Ascending aorta (tissue), 2 donors: ENCODE data around the gene TMEM269. TPM values are rescaled to one million over a fixed set of nuclear protein-coding genes. Genes with fewer than 3 reads are reported as not detected.

Source experiments
- DNase-seq, 2 donors: peaks; one replicate each; pipeline ENCODE4 v3.0.0-alpha.2; 2019; ENCODE audit warnings: low spot score in 2 of 2
- H3K27ac ChIP-seq, 2 donors: fragments of 200-600 bp; sonication (generic); one replicate each; pipeline ENCODE4 v1.5.1; 2016 to 2017; ENCODE audit warnings: mild to moderate bottlenecking in 1 of 2
- H3K27me3 ChIP-seq: fragments of 200-600 bp; sonication (generic); one replicate; pipeline ENCODE4 v1.5.1; 2017
- H3K36me3 ChIP-seq, 2 donors: fragments of 200-600 bp; sonication (generic); one replicate each; pipeline ENCODE4 v1.5.1; 2016
- H3K4me1 ChIP-seq, 2 donors: fragments of 200-600 bp; sonication (generic); one replicate each; pipeline ENCODE4 v1.5.1; 2016 to 2017; ENCODE audit warnings: mild to moderate bottlenecking in 1 of 2
- H3K4me3 ChIP-seq, 2 donors: fragments of 200-600 bp; sonication (generic); one replicate each; pipeline ENCODE4 v1.5.1; 2016 to 2017; ENCODE audit warnings: mild to moderate bottlenecking in 1 of 2
- H3K9me3 ChIP-seq, 2 donors: fragments of 200-600 bp; sonication (generic); one replicate each; pipeline ENCODE4 v1.5.1; 2016
- intact Hi-C: fragments of 100-400 bp; cut with DNase I; formaldehyde crosslinking; loops from one replicate; pipeline ENCODE4 v1.15.1; 2023
- total RNA-seq: library from RNA; depleted of rRNA; stranded (reverse); fragments of >200 nt; gene quantifications from one replicate; pipeline ENCODE4 v1.1.0, GENCODE V29; 2016
- TF ChIP-seq, protein P1 (sequence below), 3 experiments: fragments of 200-600 bp in 2 of 3; fragments of 450-650 bp in 1 of 3; sonication (generic) in 2 of 3; IDR thresholded peaks; one replicate each; pipeline ENCODE4 v1.5.1; 2016 to 2019; ENCODE audit warnings: antibody characterized with exemption in 3 of 3, mild to moderate bottlenecking in 1 of 3, moderate library complexity in 1 of 3

Gene TMEM269
- total RNA-seq, 1 donor from 2014 or later = not detected

DNA sequence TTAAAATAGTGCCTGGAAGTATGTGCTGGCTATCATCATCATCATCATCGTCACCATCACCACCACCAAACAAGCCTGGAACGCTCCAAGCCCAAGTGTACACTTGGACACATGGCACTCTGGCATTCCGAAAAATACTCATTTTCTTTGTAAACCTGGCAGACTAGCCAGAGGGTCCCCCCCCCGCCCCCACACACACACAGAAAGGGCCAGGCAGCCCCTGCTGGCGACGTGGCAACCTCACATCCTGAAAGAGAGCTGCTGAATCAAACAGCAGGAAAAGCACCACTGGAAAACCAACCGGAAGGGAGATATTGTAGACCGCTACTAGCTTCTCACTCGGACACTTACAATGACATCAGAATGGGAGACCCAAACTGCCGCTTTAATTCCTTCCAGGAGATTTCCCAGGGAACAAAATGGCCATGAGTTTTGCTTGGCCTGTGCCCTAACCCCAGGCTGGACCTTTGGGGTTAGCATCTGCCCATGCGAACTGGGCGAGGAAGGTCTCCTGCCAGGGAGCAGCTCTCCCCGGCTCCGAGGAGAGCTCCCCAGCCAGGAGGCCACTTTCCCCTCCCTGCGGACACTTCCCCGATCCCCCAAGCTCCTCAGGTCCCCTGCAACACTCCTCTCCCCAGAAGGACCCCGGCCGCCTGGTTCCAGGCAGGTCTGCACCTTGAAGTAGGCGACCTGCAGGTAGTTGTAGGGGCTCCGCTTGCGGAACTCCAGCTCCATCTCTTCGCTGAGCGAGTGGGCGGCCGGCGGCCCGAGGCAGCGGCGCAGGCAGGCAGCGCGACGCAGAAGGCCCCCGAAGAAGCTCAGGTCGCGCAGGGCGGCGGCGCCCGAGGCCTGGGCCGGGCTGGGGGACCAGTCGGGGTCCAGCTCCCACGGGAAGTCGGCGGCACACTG is 18.7 kb upstream of the TMEM269 start:
- intact Hi-C loops = loop anchor here (2.0 to 5.0 kb wide), 7 partner anchors 83 to 434 kb away; partner anchors contain the start of genes CFAP57, EBNA1BP2, PPCS and PPIH
- Histone ChIP-seq H3K27me3 (no peaks in the 10 kb centered on the region), H3K36me3 (peaks cover 0 to 11% of the 10 kb centered on the region in 2 donors), H3K4me1 (peaks cover 0 to 19% of the 10 kb centered on the region in 2 donors), H3K4me3 (peak overlapping the region; percentile 86 to 88), H3K27ac (peak overlapping the region; percentile 84 to 90), H3K9me3 (no peaks in the 10 kb centered on the region)
- DNase-seq = no peak
- TF ChIP-seq, protein P1, sequence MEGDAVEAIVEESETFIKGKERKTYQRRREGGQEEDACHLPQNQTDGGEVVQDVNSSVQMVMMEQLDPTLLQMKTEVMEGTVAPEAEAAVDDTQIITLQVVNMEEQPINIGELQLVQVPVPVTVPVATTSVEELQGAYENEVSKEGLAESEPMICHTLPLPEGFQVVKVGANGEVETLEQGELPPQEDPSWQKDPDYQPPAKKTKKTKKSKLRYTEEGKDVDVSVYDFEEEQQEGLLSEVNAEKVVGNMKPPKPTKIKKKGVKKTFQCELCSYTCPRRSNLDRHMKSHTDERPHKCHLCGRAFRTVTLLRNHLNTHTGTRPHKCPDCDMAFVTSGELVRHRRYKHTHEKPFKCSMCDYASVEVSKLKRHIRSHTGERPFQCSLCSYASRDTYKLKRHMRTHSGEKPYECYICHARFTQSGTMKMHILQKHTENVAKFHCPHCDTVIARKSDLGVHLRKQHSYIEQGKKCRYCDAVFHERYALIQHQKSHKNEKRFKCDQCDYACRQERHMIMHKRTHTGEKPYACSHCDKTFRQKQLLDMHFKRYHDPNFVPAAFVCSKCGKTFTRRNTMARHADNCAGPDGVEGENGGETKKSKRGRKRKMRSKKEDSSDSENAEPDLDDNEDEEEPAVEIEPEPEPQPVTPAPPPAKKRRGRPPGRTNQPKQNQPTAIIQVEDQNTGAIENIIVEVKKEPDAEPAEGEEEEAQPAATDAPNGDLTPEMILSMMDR (IDR thresholded peaks at IDR 0.05) = peak in 2 of 3 experiments; percentile 36 to 42

DNA sequence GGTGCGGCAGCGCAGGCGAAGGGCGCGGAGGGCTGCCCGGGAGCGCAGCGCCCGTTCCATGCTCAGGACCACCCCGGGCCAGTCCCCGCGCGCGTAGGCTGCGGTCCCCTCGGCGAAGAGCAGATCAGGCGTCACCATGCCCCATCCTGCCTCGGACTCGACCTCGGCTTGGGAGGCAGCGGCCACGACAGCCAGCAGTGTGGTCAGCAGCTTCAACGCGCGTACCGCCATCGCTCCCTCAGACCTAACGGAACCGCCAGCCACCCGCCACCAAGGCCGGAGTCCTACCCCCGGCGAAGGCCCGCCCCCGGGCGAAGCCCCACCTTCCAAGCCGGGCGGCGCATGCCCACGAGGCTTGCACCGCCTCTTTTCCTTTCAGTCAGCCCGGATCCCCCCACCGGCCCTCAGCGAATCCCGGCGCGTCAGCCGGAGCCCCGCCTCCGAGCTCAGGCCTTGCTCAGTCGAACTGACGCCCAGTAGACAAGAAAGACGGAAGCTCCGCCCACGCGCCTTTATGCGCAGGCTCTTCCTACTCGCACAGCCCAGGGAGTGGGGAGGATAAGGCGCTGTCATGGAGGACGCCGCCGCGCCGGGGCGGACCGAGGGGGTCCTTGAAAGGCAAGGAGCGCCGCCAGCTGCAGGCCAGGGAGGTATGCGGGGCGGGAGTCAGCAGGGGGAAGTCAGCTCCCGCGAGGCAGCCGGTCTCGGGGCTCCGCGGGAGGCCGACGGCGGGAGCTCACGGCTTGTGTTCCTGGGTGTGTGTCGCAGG is 17.9 kb upstream of the TMEM269 start, which contains the start of the genes C1orf50 and P3H1:
C1orf50 (plus strand) TSS at position 509 of the 769 bp plus-strand sequence; CDS start at position 572, 63 bp downstream.
P3H1 (minus strand) TSS at position 288 of the 769 bp plus-strand sequence; CDS start at position 231, 57 bp downstream.
- Histone ChIP-seq H3K4me1 (peaks cover 0 to 19% of the 10 kb centered on the region in 2 donors), H3K36me3 (peaks cover 0 to 3% of the 10 kb centered on the region in 2 donors), H3K4me3 (peak within 1 kb of the TSS; percentile 86 to 88), H3K27ac (peak within 1 kb of the TSS; percentile 84 to 91), H3K27me3 (no peaks in the 10 kb centered on the region), H3K9me3 (no peaks in the 10 kb centered on the region)
- DNase-seq = peak; percentile 99 to 100
- intact Hi-C loops = loop anchor here (1.0 to 5.0 kb wide), 9 partner anchors 50 to 435 kb away; partner anchors contain the start of genes CFAP57, EBNA1BP2, ERMAP and PPCS
- TF ChIP-seq, protein P1 (IDR thresholded peaks at IDR 0.05) = no peak

DNA sequence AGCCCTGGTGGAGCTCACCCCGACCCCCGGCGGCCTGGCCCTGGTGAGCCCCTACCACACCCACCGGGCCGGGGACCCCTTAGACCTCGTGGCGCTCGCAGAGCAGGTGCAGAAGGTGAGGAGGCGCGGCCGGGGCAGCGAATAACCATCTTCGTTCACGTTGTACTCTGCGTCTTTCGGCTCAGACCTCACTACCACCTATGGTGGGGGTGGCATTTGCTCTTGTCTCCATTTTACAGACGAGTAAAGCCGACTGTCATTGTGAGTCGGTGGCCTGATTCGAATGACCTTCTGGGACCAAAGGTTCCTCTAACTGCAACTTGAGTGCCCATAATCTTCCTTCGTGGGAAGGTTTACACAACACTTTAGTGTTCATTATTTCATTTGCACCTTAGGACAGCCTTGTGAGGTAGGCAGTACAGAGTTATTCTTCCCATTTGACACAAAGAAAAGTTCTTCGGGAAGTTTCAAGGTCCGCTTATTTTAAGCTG is 17.2 kb upstream of the TMEM269 start:
- peaks cover 0 to 19% of the 10 kb centered on the region in 2 donors for H3K4me1 ChIP-seq
- intact Hi-C loops = loop anchor here (1.0 to 5.0 kb wide), 9 partner anchors 50 to 435 kb away; partner anchors contain the start of genes CFAP57, EBNA1BP2, ERMAP and PPCS

DNA sequence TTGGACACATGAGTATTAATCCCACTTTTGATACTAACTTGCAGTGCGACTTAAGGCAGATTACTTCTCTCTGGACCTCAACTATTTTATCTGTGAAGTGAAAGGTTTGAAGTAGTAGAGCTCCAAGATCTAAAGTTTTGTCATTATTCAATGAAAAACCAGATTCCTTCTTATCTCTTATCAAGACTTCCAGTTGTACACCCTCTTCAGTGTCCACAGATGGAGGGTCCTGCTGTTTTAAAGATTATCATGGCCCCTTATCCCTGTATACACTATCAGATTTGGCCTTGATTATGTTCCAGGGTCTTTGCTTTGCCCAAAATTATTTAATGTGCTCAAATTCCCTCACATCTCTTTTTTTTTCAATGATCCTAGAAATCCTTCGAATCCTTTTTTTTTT is 16.6 kb upstream of the TMEM269 start:
- Histone ChIP-seq H3K4me3 (peak overlapping the region; percentile 86 to 88), H3K9me3 (no peaks in the 10 kb centered on the region), H3K36me3 (no peaks in the 10 kb centered on the region), H3K4me1 (peaks cover 0 to 19% of the 10 kb centered on the region in 2 donors), H3K27me3 (no peaks in the 10 kb centered on the region), H3K27ac (no peak overlapping the region)
- no peak for DNase-seq
- TF ChIP-seq, protein P1 (IDR thresholded peaks at IDR 0.05) = no peak
- intact Hi-C loops = loop anchor here (5.0 kb wide), 4 partner anchors 154 to 436 kb away; partner anchors contain the start of genes CFAP57 and EBNA1BP2

More for the DNA sequence above, 17.2 kb upstream of the TMEM269 start:
- peak overlapping the region; percentile 71 to 91 for H3K27ac ChIP-seq
- no peak for DNase-seq
- H3K9me3 ChIP-seq = no peaks in the 10 kb centered on the region
- TF ChIP-seq, protein P1 (IDR thresholded peaks at IDR 0.05) = peak in 1 of 3 experiments; percentile 8
- no peaks in the 10 kb centered on the region for H3K27me3 ChIP-seq
- no peaks in the 10 kb centered on the region for H3K36me3 ChIP-seq
- H3K4me3 ChIP-seq = peak overlapping the region; percentile 86 to 88

DNA sequence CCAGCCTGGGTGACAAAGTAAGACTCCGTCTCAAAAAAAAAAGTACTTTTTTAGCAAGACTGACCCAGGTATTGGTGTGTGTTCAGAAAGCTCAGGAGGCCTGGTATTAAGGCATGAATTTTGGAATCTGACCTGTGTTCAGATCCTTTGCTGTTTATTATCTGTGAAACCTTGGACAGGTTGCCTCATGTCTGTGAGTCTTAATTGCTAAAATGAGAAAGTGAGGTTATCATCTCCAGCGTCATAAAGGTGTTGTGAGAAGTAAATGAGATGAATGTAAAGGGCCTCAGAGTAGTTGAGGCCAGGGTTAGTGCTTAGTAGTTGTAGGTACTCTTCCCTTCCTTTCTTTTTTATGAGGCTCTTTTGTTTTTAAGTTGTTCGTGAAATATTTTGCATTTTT is 15.0 kb upstream of the TMEM269 start:
- no peak for DNase-seq
- H3K27ac ChIP-seq = no peak overlapping the region
- intact Hi-C loops = loop anchor here (5.0 kb wide), 4 partner anchors 152 to 438 kb away; partner anchors contain the start of genes CFAP57 and EBNA1BP2
- H3K4me3 ChIP-seq = no peak overlapping the region
- TF ChIP-seq, protein P1 (IDR thresholded peaks at IDR 0.05) = no peak
- peaks cover 10 to 14% of the 10 kb centered on the region in 2 donors for H3K36me3 ChIP-seq
- H3K4me1 ChIP-seq = peaks cover 0 to 12% of the 10 kb centered on the region in 2 donors
- H3K27me3 ChIP-seq = no peaks in the 10 kb centered on the region
- no peaks in the 10 kb centered on the region for H3K9me3 ChIP-seq
